Subcutaneous adipose tissue (tissue), 4 donors: ENCODE measurements around the gene SLA2. TPM values are rescaled to one million over a fixed set of nuclear protein-coding genes. Genes with fewer than 3 reads are reported as not detected.

Experiments used
- CTCF ChIP-seq: fragments of 450-650 bp; IDR thresholded peaks from one replicate; pipeline ENCODE4 v1.5.1; 2016; ENCODE audit warnings: low read depth, mild to moderate bottlenecking, control low read depth, antibody characterized with exemption, moderate library complexity
- total RNA-seq, 4 donors: library from RNA; depleted of rRNA; stranded (reverse); fragments of >200 nt; gene quantifications; one replicate each; pipeline ENCODE4 v1.1.0, GENCODE V29; 2016

SLA2 gene
- total RNA-seq, 4 donors from 2014 or later = 0.19 to 2.1 (median 0.54) TPM

DNA sequence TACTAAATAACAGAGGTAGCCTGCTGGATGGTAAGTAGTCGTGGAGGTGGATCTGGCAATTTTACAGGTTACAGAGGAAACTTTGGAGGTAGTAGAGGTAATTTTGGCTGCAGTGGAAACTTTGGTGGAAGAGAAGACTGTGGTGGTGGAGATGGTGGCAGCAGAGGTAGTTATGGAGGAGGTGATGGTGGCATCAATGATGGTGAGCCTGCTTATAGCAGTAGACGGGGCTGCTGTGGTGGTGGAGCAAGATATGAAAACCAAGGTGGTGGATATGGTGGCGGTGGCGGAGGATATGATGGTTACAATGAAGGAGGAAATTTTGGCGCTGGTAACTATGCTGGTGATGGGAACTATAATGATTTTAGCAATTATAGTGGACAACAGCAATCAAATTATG is 25.1 kb downstream of the SLA2 start:
- TF ChIP-seq CTCF = no peak

GRCh38 chr20:36614781-36615557 is 31.0 kb downstream of the SLA2 start:
- TF ChIP-seq CTCF = no peak

DNA sequence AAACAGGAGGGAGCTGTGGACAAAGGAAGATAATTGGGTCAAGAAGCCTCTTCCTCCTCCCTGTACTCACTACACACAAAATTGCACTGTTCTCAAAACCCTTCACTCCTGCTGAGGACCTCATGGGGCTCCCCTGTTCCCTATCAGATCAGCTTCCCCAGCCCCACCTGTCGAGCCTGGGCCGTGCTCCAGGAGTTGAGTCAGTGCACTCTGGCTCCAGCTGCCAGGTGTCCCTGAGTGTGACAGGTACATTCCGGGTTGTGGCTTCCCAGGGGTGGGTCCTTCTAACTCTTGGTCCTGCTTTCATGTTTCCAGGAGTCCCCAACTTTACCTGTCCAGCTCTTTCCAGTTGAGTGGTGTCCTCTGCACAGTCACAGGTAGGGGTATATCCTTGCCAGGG is 32.0 kb downstream of the SLA2 start:
- TF ChIP-seq CTCF = no peak

DNA sequence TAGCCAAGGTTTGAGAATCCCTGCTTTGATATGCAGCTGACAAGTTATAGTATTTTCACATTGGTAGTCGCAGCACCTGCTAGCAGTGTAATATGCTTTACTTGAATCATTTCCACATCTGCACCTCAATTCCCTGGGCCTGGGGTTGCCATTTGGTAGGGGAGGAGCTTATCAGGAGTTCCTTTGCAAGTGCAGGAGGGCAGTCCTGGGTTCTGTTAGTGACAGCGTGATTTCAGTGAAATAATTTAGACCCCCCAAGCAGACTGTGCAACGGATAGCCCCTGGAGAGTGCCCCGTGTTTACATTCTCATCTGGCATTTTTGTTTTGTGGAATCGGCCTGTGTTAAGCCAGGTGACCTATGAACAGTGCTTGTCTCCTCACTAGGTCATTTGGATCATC is 34.4 kb downstream of the SLA2 start:
- TF ChIP-seq CTCF = no peak

DNA sequence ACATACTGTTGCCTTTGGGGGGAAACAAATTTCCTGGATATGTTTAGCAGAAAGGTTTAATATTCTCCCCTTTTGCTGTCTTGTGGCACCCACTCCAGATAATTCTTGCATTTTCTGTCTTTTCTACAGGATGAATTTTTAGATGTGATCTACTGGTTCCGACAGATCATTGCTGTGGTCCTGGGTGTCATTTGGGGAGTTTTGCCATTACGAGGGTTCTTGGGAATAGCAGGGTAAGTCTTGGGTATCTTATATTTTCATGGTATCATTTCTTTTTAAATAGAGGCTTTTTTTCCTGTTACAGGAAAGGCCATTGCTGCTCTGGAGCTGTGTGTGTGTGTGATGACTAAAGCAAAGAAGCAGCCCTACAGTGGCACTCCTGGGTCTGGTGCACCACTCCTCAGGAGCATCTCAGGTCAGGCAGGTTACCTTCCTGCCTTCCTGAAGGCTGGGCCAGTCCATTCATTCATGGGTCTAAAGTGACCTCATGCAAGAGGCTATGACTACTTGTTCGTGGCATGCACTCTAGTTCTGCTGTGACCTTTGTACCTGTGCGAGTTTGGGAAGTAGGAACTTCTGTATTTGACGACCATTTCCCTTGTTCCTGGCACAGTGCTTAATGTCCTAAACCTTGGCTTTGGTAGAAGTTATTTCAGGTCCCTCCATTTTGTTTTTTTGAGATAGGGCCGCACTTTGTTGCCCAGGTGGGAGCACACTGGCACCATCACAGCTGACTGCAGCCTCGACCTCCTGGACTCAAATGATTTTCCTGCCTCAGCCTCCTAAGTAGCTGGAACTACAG is 38.2 kb downstream of the SLA2 start:
- no peak for TF ChIP-seq CTCF

DNA sequence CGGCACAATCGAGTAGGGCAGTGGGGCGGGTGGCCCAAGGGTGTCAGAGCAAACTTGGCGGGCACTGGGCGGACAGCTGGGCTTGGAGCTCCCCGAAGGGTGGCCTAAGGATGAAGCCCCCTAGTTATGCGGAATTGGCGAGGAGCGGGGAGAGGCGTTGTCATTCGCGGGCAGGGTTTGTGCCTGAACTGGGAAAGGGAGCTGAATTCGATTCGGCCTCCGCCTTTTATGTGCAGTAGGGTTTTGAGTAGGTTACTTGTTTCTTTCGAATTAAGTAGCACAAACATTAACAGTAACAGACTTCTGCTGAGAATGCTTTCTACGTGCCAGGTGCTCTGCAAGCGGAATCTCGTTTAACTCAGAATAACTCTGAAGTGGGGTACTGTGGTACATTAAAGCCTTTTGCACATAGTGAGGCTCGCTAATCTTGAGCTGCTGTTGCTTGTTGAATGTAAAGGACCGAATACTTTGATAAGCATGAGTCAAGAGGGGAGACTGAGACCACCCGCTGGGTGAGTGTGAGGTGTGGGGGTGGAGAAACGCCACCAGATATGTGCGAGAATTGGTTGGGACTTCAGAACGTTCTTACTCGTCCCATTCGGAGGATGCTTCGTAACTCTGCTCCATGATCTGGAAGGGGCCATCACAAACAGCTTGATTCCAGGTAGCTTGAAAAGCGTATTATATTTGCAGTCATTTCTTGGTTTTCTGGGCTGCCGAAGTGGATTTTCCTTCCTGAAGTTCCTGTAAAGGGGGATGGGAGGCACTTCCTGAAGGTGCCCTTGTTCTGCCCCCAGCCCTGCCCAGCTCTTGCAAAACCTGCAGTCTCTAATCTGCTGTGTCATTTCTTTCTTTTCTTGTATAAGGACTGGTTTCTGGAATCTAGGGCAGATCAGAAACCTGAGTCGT is 39.6 kb downstream of the SLA2 start:
- TF ChIP-seq CTCF = no peak
